Duodenal mucosa (tissue), 2 donors: Measurements from ENCODE around the gene TJP3.

Experiments used
- H3K27ac ChIP-seq: one replicate; pipeline ENCODE4 v1.7.0; 2013; ENCODE audit warnings: low read depth, low read length
- H3K27me3 ChIP-seq, 2 donors: one replicate each; pipeline ENCODE4 v1.7.0; 2013; ENCODE audit warnings: low read length in 2 of 2, control low read depth in 1 of 2; ENCODE audit not compliant: insufficient read depth in 2 of 2, control insufficient read depth in 1 of 2
- H3K36me3 ChIP-seq, 2 donors: one replicate each; pipeline ENCODE4 v1.7.0; 2013; ENCODE audit warnings: low read length in 2 of 2, control low read depth in 1 of 2; ENCODE audit not compliant: insufficient read depth in 2 of 2, control insufficient read depth in 1 of 2
- H3K4me1 ChIP-seq, 2 donors: one replicate each; pipeline ENCODE4 v1.7.0; 2013; ENCODE audit warnings: low read length in 2 of 2, control low read depth in 1 of 2; ENCODE audit not compliant: insufficient read depth in 2 of 2, control insufficient read depth in 1 of 2
- H3K4me3 ChIP-seq, 2 donors: one replicate each; pipeline ENCODE4 v1.7.0; 2013; ENCODE audit warnings: low read length in 2 of 2, low read depth in 1 of 2
- H3K9ac ChIP-seq, 2 donors: one replicate each; pipeline ENCODE4 v1.7.0; 2013; ENCODE audit warnings: low read length in 2 of 2, low read depth in 1 of 2
- H3K9me3 ChIP-seq, 2 donors: one replicate each; pipeline ENCODE4 v1.7.0; 2013; ENCODE audit warnings: low read length in 2 of 2, control low read depth in 1 of 2; ENCODE audit not compliant: control insufficient read depth in 1 of 2

Gene TJP3

DNA sequence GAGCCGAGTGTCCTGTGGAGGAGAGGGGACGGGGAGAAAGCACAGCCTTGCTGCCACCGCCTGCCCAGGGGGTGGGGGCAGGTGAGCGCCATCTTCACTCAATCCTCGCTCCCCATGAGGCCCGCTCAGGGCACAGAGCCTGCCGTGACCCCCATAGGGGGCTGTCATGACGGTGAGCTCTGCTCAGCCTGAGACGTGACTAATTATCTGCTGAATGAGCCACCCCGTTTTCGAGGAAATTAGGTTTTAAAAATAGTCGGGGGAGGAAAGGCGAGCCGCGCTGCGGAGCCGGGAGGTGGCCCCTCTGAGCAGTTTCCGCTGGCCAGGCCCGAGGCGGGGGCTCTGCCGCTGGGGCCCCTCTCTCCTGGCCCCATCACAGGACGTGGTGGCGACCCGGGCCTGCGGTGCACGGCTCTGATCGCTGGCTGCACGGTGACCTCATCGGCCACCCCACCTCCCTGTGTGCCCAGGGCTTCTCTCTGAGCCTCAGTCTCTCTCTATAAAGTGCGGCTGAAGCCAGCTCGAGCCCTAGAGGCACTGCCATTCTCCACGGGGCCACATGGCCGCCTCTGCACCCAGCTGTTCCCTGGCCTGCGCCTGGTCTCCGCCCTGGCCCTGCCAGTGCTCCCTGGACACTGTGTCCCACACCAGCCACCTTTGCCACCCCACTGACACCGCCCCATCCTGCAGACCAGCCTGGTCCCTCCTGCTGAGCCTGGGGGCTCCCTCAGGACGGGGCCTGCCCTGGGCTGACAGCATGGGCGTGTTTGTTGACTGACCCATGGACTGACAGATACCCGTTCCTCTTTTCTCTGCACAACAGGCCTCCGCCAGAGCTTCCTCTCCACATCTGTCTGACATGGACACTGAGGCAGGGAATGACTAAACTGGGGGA, 36.3 kb upstream of the TJP3 start:
- peak overlapping the region in 1 of 2 donors; percentile 15 for H3K4me3 ChIP-seq
- H3K36me3 ChIP-seq, result peaks cover 0 to 2% of the 10 kb centered on the region in 2 donors
- peak overlapping the region; percentile 85 for H3K27ac ChIP-seq
- H3K9ac ChIP-seq, result peak overlapping the region in 1 of 2 donors; percentile 63
- H3K9me3 ChIP-seq, result no peaks in the 10 kb centered on the region
- H3K4me1 ChIP-seq, result peaks cover 26 to 29% of the 10 kb centered on the region in 2 donors
- no peaks in the 10 kb centered on the region for H3K27me3 ChIP-seq

DNA sequence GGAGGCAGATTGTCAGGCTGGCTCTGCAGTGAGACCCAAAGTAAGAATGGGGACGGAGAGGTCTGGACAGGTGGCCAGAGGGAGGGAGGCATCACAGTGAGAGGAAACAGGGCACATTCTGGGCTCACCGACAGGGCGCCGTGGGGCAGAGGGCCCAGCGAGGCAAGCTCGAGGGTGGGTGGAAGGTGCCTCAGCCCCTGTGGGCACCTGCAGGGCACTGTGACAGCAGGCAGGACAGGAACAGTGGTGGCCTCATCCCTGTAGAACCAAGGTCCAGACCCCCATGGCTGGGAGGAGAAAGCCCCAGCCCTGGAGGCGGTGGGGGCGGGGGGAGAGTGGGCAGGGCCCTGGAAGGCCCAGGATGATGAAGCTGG, 35.6 kb upstream of the TJP3 start:
- Histone ChIP-seq H3K4me1 (peaks cover 26 to 29% of the 10 kb centered on the region in 2 donors), H3K27me3 (no peaks in the 10 kb centered on the region)

DNA sequence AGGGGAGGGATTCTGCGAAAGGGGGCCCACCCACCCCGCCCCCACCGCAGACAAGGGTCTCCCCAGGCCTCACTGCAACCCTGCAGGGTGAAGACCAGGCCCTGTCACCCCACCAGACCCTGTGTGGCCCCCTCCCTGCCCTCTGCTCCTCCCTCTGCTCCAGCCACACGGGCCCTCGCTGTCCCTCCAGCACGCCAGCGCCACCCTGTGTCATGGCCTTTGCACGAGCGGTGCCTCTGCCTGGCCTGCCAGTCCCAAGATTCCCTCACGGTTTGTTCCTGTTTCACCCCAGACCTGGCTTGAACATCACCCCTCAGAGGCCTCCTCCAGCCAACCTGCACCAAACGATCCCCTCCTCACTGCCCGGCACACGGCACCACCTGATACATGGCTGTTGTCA, 35.2 kb upstream of the TJP3 start:
- peaks cover 26 to 29% of the 10 kb centered on the region in 2 donors for H3K4me1 ChIP-seq
- H3K27ac ChIP-seq, result no peak overlapping the region
- H3K9me3 ChIP-seq, result no peaks in the 10 kb centered on the region
- H3K27me3 ChIP-seq, result no peaks in the 10 kb centered on the region
- H3K4me3 ChIP-seq, result no peak overlapping the region
- no peak overlapping the region for H3K9ac ChIP-seq
- no peaks in the 10 kb centered on the region for H3K36me3 ChIP-seq

More for the DNA sequence above, 35.6 kb upstream of the TJP3 start:
- Histone ChIP-seq H3K36me3 (no peaks in the 10 kb centered on the region), H3K9me3 (no peaks in the 10 kb centered on the region), H3K27ac (no peak overlapping the region), H3K9ac (no peak overlapping the region), H3K4me3 (no peak overlapping the region)

DNA sequence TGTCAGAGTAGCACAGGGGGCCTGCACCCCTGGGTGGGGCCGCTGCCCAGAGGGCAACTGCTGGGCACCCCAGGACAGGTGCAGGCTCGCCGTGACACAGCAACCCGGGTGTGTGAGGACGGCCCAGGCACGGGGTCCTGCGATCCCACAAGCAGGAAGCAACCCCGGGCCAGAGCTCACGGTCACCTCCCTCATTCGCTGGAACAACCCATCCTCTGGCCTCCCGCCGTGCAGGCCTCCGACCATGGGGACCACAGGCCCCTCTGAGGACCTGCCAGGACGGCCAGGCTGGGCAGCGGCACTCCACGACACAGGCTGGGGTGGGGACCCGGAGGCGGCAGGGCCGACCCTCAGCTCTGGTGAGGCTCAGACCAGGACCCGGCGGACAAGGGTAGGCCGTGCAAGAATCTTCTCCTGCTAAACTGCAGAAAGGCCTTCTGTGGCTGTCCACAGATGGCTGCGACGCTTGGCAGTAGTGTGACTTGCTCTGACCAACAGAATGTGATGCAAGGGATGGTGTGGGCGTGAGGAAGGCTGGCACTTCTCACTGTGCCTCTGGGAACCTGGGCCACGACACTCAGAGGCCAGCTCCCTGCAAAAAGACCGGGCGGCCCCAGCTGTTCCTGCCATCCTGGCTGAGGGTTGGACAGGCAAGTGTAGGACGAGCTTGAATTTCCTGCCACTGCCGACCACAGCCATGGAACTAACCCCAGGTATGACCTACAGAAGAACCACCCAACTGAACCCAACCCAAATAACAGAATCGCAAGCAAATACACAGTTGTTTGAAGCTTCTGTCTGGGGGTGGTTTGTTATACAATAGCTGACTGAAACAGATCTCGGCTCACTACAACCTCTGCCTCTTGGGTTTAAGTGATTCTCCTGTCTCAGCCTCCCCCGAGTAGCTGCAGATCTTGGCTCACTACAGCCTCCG, 34.4 kb upstream of the TJP3 start:
- no peaks in the 10 kb centered on the region for H3K36me3 ChIP-seq
- H3K27me3 ChIP-seq, result no peaks in the 10 kb centered on the region
- no peak overlapping the region for H3K4me3 ChIP-seq
- peaks cover 22 to 24% of the 10 kb centered on the region in 2 donors for H3K4me1 ChIP-seq
- H3K9me3 ChIP-seq, result no peaks in the 10 kb centered on the region
- H3K27ac ChIP-seq, result no peak overlapping the region
- no peak overlapping the region for H3K9ac ChIP-seq

DNA sequence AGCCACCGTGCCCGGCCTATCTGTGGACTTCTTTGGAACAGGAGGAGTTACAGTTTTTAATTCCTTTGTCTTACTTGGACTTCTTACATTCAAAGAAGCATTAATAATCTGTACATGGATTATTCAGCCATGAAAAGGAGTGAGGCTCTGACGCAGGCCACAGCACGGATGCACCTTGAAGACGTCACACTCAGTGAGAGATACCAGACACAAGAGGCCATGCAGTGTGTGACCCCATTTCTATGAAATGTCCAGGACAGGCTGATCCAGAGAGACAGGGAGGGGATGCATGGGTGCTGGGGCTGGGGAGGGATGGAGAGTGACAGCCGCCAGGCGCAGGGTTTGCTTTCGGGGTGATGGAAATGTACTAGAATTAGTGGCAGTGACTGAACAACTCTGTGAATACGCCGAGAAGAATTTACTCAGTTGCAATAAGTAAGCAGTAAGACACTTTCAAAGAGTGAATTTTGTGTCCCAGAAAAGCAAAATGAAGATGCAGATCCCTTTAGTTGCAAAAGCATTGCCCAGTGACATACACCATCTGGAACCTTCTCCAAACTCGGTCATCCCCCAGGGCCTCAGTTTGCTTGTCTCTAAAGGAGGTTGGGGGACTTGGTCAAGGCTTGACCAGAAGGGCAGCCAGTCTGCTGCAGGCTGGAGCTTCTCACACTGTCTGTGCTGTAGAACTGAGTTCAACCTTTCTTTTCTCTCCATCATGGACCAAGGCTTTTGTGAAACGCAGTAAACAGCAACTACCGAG, 33.2 kb upstream of the TJP3 start:
- Histone ChIP-seq H3K9ac (no peak overlapping the region), H3K4me1 (peaks cover 12 to 16% of the 10 kb centered on the region in 2 donors), H3K27ac (no peak overlapping the region), H3K9me3 (no peaks in the 10 kb centered on the region), H3K4me3 (no peak overlapping the region), H3K27me3 (no peaks in the 10 kb centered on the region), H3K36me3 (no peaks in the 10 kb centered on the region)

DNA sequence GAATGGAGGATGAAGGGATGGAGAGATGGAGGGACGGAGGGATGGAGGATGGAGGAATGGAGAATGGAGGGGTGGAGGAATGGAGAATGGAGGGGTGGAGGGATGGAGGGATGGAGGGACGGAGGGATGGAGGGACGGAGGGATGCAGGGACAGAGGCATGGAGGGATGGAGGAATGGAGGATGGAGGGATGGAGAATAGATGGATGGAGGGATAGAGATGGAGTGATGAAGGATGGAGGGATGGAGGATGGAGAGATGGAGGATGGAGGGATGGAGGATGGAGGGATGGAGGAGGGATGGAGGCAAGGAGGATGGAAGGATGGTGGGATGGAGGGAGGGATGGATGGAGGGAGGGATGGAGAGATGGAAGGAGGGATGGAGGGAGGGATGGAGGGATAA, 30.0 kb upstream of the TJP3 start:
- Histone ChIP-seq H3K4me3 (no peak overlapping the region), H3K9me3 (no peaks in the 10 kb centered on the region), H3K36me3 (no peaks in the 10 kb centered on the region), H3K9ac (no peak overlapping the region), H3K4me1 (no peaks in the 10 kb centered on the region), H3K27me3 (no peaks in the 10 kb centered on the region), H3K27ac (no peak overlapping the region)

DNA sequence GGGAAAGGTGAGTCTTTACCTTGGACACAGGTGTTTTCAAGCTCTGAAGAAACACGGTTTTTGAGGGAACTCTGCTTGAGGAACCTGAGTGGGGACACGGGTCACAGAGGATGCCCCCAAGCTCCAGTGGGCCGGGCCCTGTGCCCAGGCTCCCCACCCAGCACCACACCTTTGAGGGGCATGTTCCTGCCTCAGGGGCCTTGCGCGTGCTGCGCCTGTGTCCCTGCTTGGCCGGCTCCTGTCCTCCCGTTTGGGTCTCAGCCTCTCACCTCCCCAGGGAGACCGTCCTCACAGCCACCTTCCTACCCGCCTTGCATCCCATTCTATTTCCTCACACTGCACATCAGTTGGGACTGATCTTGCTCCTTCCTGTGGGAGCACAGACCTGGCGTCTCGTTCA, 29.0 kb upstream of the TJP3 start:
- Histone ChIP-seq H3K9me3 (no peaks in the 10 kb centered on the region), H3K4me3 (no peak overlapping the region), H3K9ac (no peak overlapping the region), H3K4me1 (no peaks in the 10 kb centered on the region), H3K36me3 (peaks cover 0 to 1% of the 10 kb centered on the region in 2 donors), H3K27me3 (no peaks in the 10 kb centered on the region), H3K27ac (no peak overlapping the region)

DNA sequence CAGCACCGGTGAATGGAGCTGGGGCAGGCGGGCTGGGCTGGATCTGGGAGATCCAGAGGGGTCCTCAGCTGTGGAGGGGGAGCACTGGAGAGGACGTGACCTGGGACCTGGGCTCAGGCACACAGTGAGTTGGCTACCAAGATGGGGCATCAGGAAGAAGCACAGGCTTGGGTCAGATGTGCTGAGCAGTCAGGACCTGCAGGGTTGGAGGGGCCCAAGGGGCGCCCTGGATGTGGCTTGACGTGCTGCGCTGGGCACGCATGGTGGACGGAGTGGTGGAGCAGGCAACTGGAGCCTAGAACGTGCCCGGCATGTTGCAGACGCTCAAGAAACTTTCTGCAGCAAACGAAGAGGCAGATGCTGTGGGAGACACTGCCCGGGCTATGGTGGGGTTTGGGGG, 28.6 kb upstream of the TJP3 start:
- no peak overlapping the region for H3K4me3 ChIP-seq
- no peak overlapping the region for H3K27ac ChIP-seq
- no peak overlapping the region for H3K9ac ChIP-seq
- H3K36me3 ChIP-seq, result peaks cover 3 to 6% of the 10 kb centered on the region in 2 donors
- H3K27me3 ChIP-seq, result no peaks in the 10 kb centered on the region
- H3K4me1 ChIP-seq, result no peaks in the 10 kb centered on the region
- peaks cover 0 to 3% of the 10 kb centered on the region in 2 donors for H3K9me3 ChIP-seq

DNA sequence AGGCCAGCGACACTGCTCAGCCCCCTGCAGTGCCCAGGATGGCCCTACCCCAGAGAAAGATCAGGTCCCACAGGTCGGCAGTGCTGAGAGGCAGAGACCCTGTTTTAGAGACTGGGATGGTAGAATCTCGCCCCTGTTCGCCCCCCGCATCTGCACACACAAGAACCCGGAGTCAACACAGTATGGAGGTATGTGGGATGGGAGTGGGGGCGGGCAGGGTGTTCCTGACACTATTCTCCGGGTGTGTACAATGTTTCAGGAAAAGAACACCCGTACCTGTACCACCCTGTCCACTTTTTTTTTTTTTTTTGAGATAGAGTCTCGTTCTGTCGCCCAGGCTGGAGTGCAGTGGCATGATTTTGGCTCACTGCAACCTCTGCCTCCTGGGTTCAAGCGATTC, 27.2 kb upstream of the TJP3 start:
- Histone ChIP-seq H3K4me1 (no peaks in the 10 kb centered on the region), H3K9ac (no peak overlapping the region), H3K36me3 (peaks cover 6 to 7% of the 10 kb centered on the region in 2 donors), H3K9me3 (peaks cover 0 to 5% of the 10 kb centered on the region in 2 donors), H3K27me3 (no peaks in the 10 kb centered on the region), H3K27ac (no peak overlapping the region), H3K4me3 (no peak overlapping the region)
